ENCODE measurements around the gene RNPEP. TPM values are rescaled to one million over a fixed set of nuclear protein-coding genes. Genes with fewer than 3 reads are reported as not detected.

Gene RNPEP
- total and polyA plus RNA-seq, 4 donors: 19.1 to 41.4 (median 36.9) TPM

- Histone ChIP-seq H3K27ac (ENCODE audit: low read depth, low read length) (no peak overlapping the region), H3K27me3 (ENCODE audit: control insufficient read depth, insufficient read depth, low read length) (peaks cover 11% of the 10 kb centered on the region), H3K4me3 (ENCODE audit: low read depth, low read length) (no peak overlapping the region), H3K9me3 (ENCODE audit: control insufficient read depth, insufficient read depth, low read length) (no peaks in the 10 kb centered on the region), H3K36me3 (ENCODE audit: control insufficient read depth, insufficient read depth, low read length) (no peaks in the 10 kb centered on the region), H3K4me1 (ENCODE audit: control insufficient read depth, insufficient read depth, low read length) (peaks cover 22% of the 10 kb centered on the region)
- WGBS (ENCODE audit: insufficient coverage): 94% methylated on average over 1 of the region's 1 CpG
- DNase-seq (ENCODE audit: low read depth in 4 of 6, low spot score in 6 of 6): no peak
Observed at GRCh38 chr1:201942129-201942495, 40.3 kb upstream of the RNPEP start.

DNA sequence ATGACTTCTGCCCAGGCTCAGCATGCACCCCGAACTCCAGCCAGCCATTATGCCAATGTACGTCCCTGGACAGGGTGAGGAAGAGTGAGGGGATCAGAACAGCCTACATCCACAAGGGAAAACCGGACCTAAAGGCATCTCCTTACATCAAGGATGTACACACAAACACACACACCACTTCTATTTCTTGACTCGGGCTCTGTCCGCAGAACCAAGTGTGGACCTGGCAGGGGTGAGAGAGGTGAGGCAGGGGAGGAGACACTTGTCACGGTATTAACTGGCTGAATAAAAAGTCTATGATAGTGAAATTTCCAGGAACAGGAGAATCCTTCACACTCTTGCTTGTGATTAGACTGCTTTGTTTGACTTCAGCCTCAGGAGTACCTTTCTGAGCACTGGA is 38.4 kb upstream of the RNPEP start:
- WGBS (ENCODE audit: insufficient coverage): 63% methylated on average over 1 of the region's 6 CpGs
- Histone ChIP-seq H3K4me1 (ENCODE audit: control insufficient read depth, insufficient read depth, low read length) (peaks cover 17% of the 10 kb centered on the region), H3K27ac (ENCODE audit: low read depth, low read length) (no peak overlapping the region), H3K4me3 (ENCODE audit: low read depth, low read length) (no peak overlapping the region), H3K9me3 (ENCODE audit: control insufficient read depth, insufficient read depth, low read length) (no peaks in the 10 kb centered on the region), H3K27me3 (ENCODE audit: control insufficient read depth, insufficient read depth, low read length) (peaks cover 20% of the 10 kb centered on the region), H3K36me3 (ENCODE audit: control insufficient read depth, insufficient read depth, low read length) (no peaks in the 10 kb centered on the region)
- DNase-seq (ENCODE audit: low read depth in 4 of 6, low spot score in 6 of 6): no peak

- no peak for DNase-seq (ENCODE audit: low read depth in 4 of 6, low spot score in 6 of 6)
- no peak overlapping the region for H3K4me3 ChIP-seq (ENCODE audit: low read depth, low read length)
- no peaks in the 10 kb centered on the region for H3K36me3 ChIP-seq (ENCODE audit: control insufficient read depth, insufficient read depth, low read length)
- peaks cover 17% of the 10 kb centered on the region for H3K4me1 ChIP-seq (ENCODE audit: control insufficient read depth, insufficient read depth, low read length)
- H3K27ac ChIP-seq (ENCODE audit: low read depth, low read length): no peak overlapping the region
- H3K27me3 ChIP-seq (ENCODE audit: control insufficient read depth, insufficient read depth, low read length): peaks cover 20% of the 10 kb centered on the region
- H3K9me3 ChIP-seq (ENCODE audit: control insufficient read depth, insufficient read depth, low read length): no peaks in the 10 kb centered on the region
- WGBS (ENCODE audit: insufficient coverage): 60% methylated on average over 1 of the region's 3 CpGs
Observed at GRCh38 chr1:201944639-201945038, 37.8 kb upstream of the RNPEP start.

DNA sequence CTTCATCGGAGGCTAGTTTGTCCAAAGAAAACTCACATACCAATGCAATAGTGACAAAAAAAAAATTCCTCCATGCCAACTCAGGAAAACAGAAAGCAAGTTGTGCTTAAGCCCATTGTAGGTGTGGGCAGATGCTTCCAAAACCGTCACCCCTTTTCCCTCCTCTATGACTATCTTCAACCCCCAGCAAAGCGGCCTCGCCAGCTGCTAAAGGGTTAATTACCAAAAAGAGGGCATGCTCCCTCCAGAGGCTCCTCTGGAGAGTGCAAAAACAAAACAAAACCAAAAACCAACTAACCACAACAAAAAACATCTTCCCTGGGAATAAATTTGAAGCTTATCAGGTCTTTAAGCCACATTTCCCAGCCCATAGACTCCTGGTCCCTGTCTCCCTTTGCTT is 37.3 kb upstream of the RNPEP start:
- Histone ChIP-seq H3K9me3 (ENCODE audit: control insufficient read depth, insufficient read depth, low read length) (no peaks in the 10 kb centered on the region), H3K4me1 (ENCODE audit: control insufficient read depth, insufficient read depth, low read length) (peaks cover 17% of the 10 kb centered on the region), H3K27ac (ENCODE audit: low read depth, low read length) (no peak overlapping the region), H3K36me3 (ENCODE audit: control insufficient read depth, insufficient read depth, low read length) (no peaks in the 10 kb centered on the region), H3K27me3 (ENCODE audit: control insufficient read depth, insufficient read depth, low read length) (peaks cover 20% of the 10 kb centered on the region), H3K4me3 (ENCODE audit: low read depth, low read length) (no peak overlapping the region)
- DNase-seq (ENCODE audit: low read depth in 4 of 6, low spot score in 6 of 6): no peak
- WGBS (ENCODE audit: insufficient coverage): 60% methylated on average over 1 of the region's 4 CpGs

DNA sequence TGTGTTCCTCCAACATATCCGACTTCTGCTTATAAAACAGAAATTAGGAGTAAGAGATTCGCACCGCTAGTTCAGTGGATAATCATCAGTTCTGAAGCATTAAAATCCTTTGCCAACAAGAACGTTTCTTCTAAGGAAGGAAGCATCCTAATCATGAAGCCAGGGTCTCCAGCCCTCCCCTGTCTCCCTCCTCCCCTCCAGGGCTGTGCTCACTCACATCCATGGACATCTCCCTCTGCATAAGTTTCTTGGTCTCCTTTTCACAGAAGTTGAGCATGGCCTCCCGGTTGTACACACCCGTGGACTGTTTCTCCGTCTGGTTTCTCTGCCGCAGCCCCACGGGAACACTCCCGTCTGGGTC is 36.6 kb upstream of the RNPEP start:
- 17% methylated on average over 7 of the region's 10 CpGs for WGBS (ENCODE audit: insufficient coverage)
- Histone ChIP-seq H3K36me3 (ENCODE audit: control insufficient read depth, insufficient read depth, low read length) (no peaks in the 10 kb centered on the region), H3K4me1 (ENCODE audit: control insufficient read depth, insufficient read depth, low read length) (peaks cover 17% of the 10 kb centered on the region), H3K27ac (ENCODE audit: low read depth, low read length) (no peak overlapping the region), H3K27me3 (ENCODE audit: control insufficient read depth, insufficient read depth, low read length) (peaks cover 20% of the 10 kb centered on the region), H3K4me3 (ENCODE audit: low read depth, low read length) (peak overlapping the region; percentile 53), H3K9me3 (ENCODE audit: control insufficient read depth, insufficient read depth, low read length) (no peaks in the 10 kb centered on the region)
- no peak for DNase-seq (ENCODE audit: low read depth in 4 of 6, low spot score in 6 of 6)

DNA sequence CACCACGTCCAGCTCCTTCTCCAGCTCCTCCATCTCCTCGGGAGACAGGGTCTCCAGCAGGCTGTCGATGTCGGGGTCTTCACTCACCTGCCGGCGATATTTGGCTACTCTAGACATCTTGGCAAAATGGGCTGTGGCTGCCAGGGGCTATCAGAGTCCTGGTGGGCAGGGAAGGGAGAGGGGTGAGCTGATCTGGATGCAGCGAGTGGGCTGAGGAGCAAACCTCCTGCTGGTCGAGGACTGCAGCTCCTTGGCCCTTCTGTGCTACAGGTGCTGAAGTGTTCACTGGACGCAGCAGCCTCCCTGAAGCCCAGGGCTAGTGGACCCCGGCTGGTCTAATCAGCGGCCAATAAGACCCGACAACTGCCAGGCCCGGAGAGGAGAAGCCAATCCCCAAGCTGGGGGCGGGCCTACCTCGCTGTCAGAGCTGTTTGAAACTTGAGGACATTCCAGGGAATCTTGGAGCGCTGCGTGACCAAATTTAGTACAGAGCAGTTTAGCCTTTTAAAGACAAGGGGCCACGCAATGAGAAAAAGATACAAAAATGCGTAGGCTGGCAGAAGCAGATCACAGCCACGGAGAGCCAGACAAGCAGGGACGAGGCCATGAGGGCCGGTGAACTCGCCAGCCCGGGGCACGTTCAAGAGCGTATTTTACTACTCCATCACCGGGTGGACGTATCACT is 36.1 kb upstream of the RNPEP start, which contains the start of gene LMOD1:
LMOD1 (minus strand) TSS at position 325 of the 685 bp plus-strand sequence; CDS start at position 117, 208 bp downstream.
- Histone ChIP-seq H3K9me3 (ENCODE audit: control insufficient read depth, insufficient read depth, low read length) (no peaks in the 10 kb centered on the region), H3K4me1 (ENCODE audit: control insufficient read depth, insufficient read depth, low read length) (peaks cover 16% of the 10 kb centered on the region), H3K4me3 (ENCODE audit: low read depth, low read length) (peak within 1 kb of the TSS; percentile 53), H3K27ac (ENCODE audit: low read depth, low read length) (peak within 1 kb of the TSS; percentile 22), H3K27me3 (ENCODE audit: control insufficient read depth, insufficient read depth, low read length) (peaks cover 20% of the 10 kb centered on the region), H3K36me3 (ENCODE audit: control insufficient read depth, insufficient read depth, low read length) (no peaks in the 10 kb centered on the region)
- peak in 4 of 6 donors; percentile 39 to 86 (median 63) for DNase-seq (ENCODE audit: low read depth in 4 of 6, low spot score in 6 of 6)
- 2% methylated on average over 22 of the region's 28 CpGs for WGBS (ENCODE audit: insufficient coverage)

GRCh38 chr1:201947697-201948008 is 34.8 kb upstream of the RNPEP start:
- no peaks in the 10 kb centered on the region for H3K36me3 ChIP-seq (ENCODE audit: control insufficient read depth, insufficient read depth, low read length)
- no peak overlapping the region for H3K27ac ChIP-seq (ENCODE audit: low read depth, low read length)
- H3K9me3 ChIP-seq (ENCODE audit: control insufficient read depth, insufficient read depth, low read length): no peaks in the 10 kb centered on the region
- DNase-seq (ENCODE audit: low read depth in 4 of 6, low spot score in 6 of 6): no peak
- WGBS (ENCODE audit: insufficient coverage): 76% methylated on average over 2 of the region's 3 CpGs
- H3K27me3 ChIP-seq (ENCODE audit: control insufficient read depth, insufficient read depth, low read length): peaks cover 20% of the 10 kb centered on the region
- no peak overlapping the region for H3K4me3 ChIP-seq (ENCODE audit: low read depth, low read length)
- H3K4me1 ChIP-seq (ENCODE audit: control insufficient read depth, insufficient read depth, low read length): peaks cover 13% of the 10 kb centered on the region

- H3K27me3 ChIP-seq (ENCODE audit: control insufficient read depth, insufficient read depth, low read length): peaks cover 20% of the 10 kb centered on the region
- no peak for DNase-seq (ENCODE audit: low read depth in 4 of 6, low spot score in 6 of 6)
- H3K4me3 ChIP-seq (ENCODE audit: low read depth, low read length): no peak overlapping the region
- no peaks in the 10 kb centered on the region for H3K9me3 ChIP-seq (ENCODE audit: control insufficient read depth, insufficient read depth, low read length)
- peak overlapping the region; percentile 1 for H3K27ac ChIP-seq (ENCODE audit: low read depth, low read length)
- peaks cover 17% of the 10 kb centered on the region for H3K4me1 ChIP-seq (ENCODE audit: control insufficient read depth, insufficient read depth, low read length)
- no peaks in the 10 kb centered on the region for H3K36me3 ChIP-seq (ENCODE audit: control insufficient read depth, insufficient read depth, low read length)
Observed at GRCh38 chr1:201949491-201949890, 33.0 kb upstream of the RNPEP start.

- H3K4me3 ChIP-seq (ENCODE audit: low read depth, low read length): peak overlapping the region; percentile 100
- WGBS (ENCODE audit: insufficient coverage): 27% methylated on average over 6 of the region's 24 CpGs
- H3K9me3 ChIP-seq (ENCODE audit: control insufficient read depth, insufficient read depth, low read length): no peaks in the 10 kb centered on the region
- no peak for DNase-seq (ENCODE audit: low read depth in 4 of 6, low spot score in 6 of 6)
- H3K27me3 ChIP-seq (ENCODE audit: control insufficient read depth, insufficient read depth, low read length): no peaks in the 10 kb centered on the region
- H3K36me3 ChIP-seq (ENCODE audit: control insufficient read depth, insufficient read depth, low read length): peaks cover 13% of the 10 kb centered on the region
- H3K4me1 ChIP-seq (ENCODE audit: control insufficient read depth, insufficient read depth, low read length): peaks cover 6% of the 10 kb centered on the region
- H3K27ac ChIP-seq (ENCODE audit: low read depth, low read length): peak overlapping the region; percentile 88
Observed at GRCh38 chr1:201954263-201955008, 28.0 kb upstream of the RNPEP start.

All from spinal cord (tissue), 10 donors.